K562 (cell line): ENCODE results near the gene EDARADD. TPM values are rescaled to one million over a fixed set of nuclear protein-coding genes. Genes with fewer than 3 reads are reported as not detected.

Experiments
- ADNP ChIP-seq: fragments of 200-800 bp; sonication (Bioruptor generic); IDR thresholded peaks from 2 replicates; pipeline ENCODE4 v1.6.1; 2016; ENCODE audit warnings: missing genetic modification characterization, missing compliant biosample characterization
- CBFB ChIP-seq: sonication (generic); formaldehyde crosslinking; IDR thresholded peaks from 2 replicates; pipeline ENCODE4 v1.4.0; 2020; ENCODE audit warnings: mild to moderate bottlenecking, missing genetic modification reagents
- GATAD2B ChIP-seq: fragments of 450-650 bp; IDR thresholded peaks from 2 replicates; pipeline ENCODE4 v1.6.1; 2017; ENCODE audit warnings: mild to moderate bottlenecking, borderline replicate concordance
- HDGF ChIP-seq: fragments of 450-650 bp; IDR thresholded peaks from 2 replicates; pipeline ENCODE4 v1.6.1; 2016
- HLTF ChIP-seq: fragments of 450-650 bp; IDR thresholded peaks from 2 replicates; pipeline ENCODE4 v1.6.1; 2016
- MAZ ChIP-seq, 2 experiments: fragments of 450-650 bp in 1 of 2; sonication (generic) in 1 of 2; formaldehyde crosslinking; IDR thresholded peaks in 1 of 2; conservative IDR thresholded peaks in 1 of 2; 2 replicates each; pipeline versions ENCODE4 v1.4.0 to v1.5.0; 2020; ENCODE audit warnings: mild to moderate bottlenecking in 1 of 2, missing genetic modification reagents in 1 of 2
- MCM3 ChIP-seq: fragments of 450-650 bp; IDR thresholded peaks from 2 replicates; pipeline ENCODE4 v1.6.1; 2016
- NR4A1 ChIP-seq, 2 experiments: fragments of 250-450 bp in 1 of 2; fragments of 450-650 bp in 1 of 2; sonication (Bioruptor Pico) in 1 of 2; IDR thresholded peaks; 2 replicates each; pipeline versions ENCODE4 v1.4.0 to v1.6.1; 2016 to 2020; ENCODE audit warnings: mild to moderate bottlenecking in 2 of 2, missing compliant biosample characterization in 1 of 2, missing genetic modification characterization in 1 of 2, moderate library complexity in 1 of 2
- PCBP2 ChIP-seq: fragments of 200-400 bp; formaldehyde crosslinking; IDR thresholded peaks from 2 replicates; pipeline ENCODE4 v1.6.1; 2018; ENCODE audit warnings: low read length, low read depth, mild to moderate bottlenecking, moderate library complexity; ENCODE audit not compliant: poor library complexity, severe bottlenecking
- PHB ChIP-seq: fragments of 250-450 bp; sonication (Bioruptor Pico); IDR thresholded peaks from 2 replicates; pipeline ENCODE4 v1.5.0; 2021
- RBM22 ChIP-seq: fragments of 200-400 bp; formaldehyde crosslinking; IDR thresholded peaks from 2 replicates; pipeline ENCODE4 v1.6.1; 2018; ENCODE audit warnings: low read length, low read depth; ENCODE audit not compliant: poor library complexity, severe bottlenecking
- SREBF1 ChIP-seq: fragments of 150-350 bp; IDR thresholded peaks from 2 replicates; pipeline ENCODE4 v1.6.1; 2014; ENCODE audit warnings: antibody characterized with exemption, low read depth, low read length, borderline replicate concordance
- WHSC1 ChIP-seq: IDR thresholded peaks from one replicate; pipeline ENCODE4 v1.6.1; 2012; ENCODE audit warnings: low read length, control low read depth, inconsistent platforms
- ZKSCAN8 ChIP-seq: fragments of 200-800 bp; sonication (Bioruptor generic); IDR thresholded peaks from 2 replicates; pipeline ENCODE4 v1.6.1; 2016; ENCODE audit warnings: missing genetic modification characterization, missing compliant biosample characterization
- ZNF232 ChIP-seq: sonication (generic); formaldehyde crosslinking; IDR thresholded peaks from 2 replicates; pipeline ENCODE4 v1.8.0; 2022; ENCODE audit warnings: mild to moderate bottlenecking, missing genetic modification reagents
- ZNF239 ChIP-seq: fragments of 250-450 bp; sonication (Bioruptor Pico); IDR thresholded peaks from 2 replicates; pipeline ENCODE4 v1.4.0; 2020; ENCODE audit warnings: mild to moderate bottlenecking
- ZNF76 ChIP-seq: fragments of 250-450 bp; sonication (Bioruptor Pico); IDR thresholded peaks from 2 replicates; pipeline ENCODE4 v1.4.0; 2020; ENCODE audit warnings: mild to moderate bottlenecking, moderate library complexity, borderline replicate concordance
- polyA plus RNA-seq, 8 experiments: library from polyadenylated mRNA; depleted of rRNA in 4 of 8; stranded (reverse) in 5 of 8; unstranded in 3 of 8; fragments of >200 nt; fragmentation: Nextera tagmentation in 2 of 8; fragmentation: Illumina TruSeq in 1 of 8; extraction: Ambion mirVana in 2 of 8; extraction: Trizol in 1 of 8; gene quantifications; 2 replicates each; pipeline versions ENCODE4 v1.2.1 to v1.2.3, GENCODE V29; 2011 to 2014; ENCODE audit warnings: inconsistent platforms in 1 of 8, missing spikeins in 1 of 8
- total RNA-seq, 7 experiments: library from RNA; depleted of rRNA in 6 of 7; stranded (reverse); fragments of >200 nt in 6 of 7; fragmentation: Illumina TruSeq in 2 of 7; extraction: Trizol in 2 of 7; gene quantifications; 2 replicates each; pipeline versions ENCODE4 v1.2.1 to v1.2.3, GENCODE V29; 2011 to 2021; ENCODE audit warnings: low replicate concordance in 1 of 7
- TF ChIP-seq, protein P1 (sequence below): sonication (generic); formaldehyde crosslinking; IDR thresholded peaks from 2 replicates; pipeline ENCODE4 v1.8.0; 2022; ENCODE audit warnings: missing genetic modification reagents, mild to moderate bottlenecking, borderline replicate concordance
- TF ChIP-seq, protein P2 (sequence below), 2 experiments: fragments of 450-650 bp; conservative IDR thresholded peaks; 2 replicates each; pipeline ENCODE4 v1.6.1; 2017; ENCODE audit warnings: mild to moderate bottlenecking in 2 of 2, moderate library complexity in 2 of 2
- TF ChIP-seq, protein P3 (sequence below): fragments of 450-650 bp; IDR thresholded peaks from 2 replicates; pipeline ENCODE4 v1.6.1; 2016; ENCODE audit warnings: antibody characterized with exemption
- TF ChIP-seq, protein P4 (sequence below): sonication (generic); formaldehyde crosslinking; IDR thresholded peaks from 2 replicates; pipeline ENCODE4 v1.5.0; 2020; ENCODE audit warnings: missing genetic modification reagents
- TF ChIP-seq, protein P5 (sequence below): fragments of 250-450 bp; sonication (Bioruptor Pico); IDR thresholded peaks from 2 replicates; pipeline ENCODE4 v1.5.0; 2021

EDARADD gene
- total and polyA plus RNA-seq, 9 of the 15 experiments (the other 6 are each of a cell fraction or from before 2014, with no cell fraction given), result 0.46 to 32.4 (median 20.6) TPM

DNA sequence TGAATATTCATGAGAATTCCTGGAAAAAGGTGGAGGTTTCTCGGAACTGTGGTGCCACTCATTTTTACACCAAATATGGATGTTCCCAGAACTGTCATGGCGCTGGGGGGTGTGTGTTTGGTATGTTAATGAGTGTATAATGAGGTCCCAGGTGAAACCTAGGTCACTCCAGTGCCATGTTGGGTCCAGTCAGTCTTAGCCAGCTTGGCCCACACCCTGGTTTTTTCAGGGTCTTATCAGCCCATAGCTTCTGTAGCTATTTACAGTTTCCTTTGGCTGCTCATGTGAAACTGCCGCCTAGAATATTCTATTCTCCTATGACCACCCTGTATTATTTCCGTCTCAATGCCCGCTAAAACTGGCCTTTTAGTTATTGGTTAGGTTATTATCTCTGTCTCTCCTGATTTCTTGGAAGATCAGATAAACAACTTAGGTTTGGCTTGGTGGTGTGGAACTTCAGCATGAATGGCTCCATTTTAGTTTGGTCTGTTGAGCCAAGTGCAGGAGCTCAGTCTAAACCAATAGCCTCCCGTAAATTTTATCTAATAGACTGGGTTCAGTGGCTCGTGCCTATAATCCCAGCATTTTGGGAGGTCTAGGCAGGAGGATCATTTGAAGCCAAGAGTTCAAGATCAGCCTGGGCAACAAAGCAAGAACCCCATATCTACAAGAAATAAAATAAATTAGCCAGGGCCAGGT, 42.1 kb upstream of the EDARADD start (continued):
- no peak for TF ChIP-seq PCBP2
- TF ChIP-seq MCM3, result no peak
- peak; percentile 45; the same call in 1 of the 2 replicates for TF ChIP-seq ZKSCAN8 (CRISPR knock-in tag)
- TF ChIP-seq, protein P1, sequence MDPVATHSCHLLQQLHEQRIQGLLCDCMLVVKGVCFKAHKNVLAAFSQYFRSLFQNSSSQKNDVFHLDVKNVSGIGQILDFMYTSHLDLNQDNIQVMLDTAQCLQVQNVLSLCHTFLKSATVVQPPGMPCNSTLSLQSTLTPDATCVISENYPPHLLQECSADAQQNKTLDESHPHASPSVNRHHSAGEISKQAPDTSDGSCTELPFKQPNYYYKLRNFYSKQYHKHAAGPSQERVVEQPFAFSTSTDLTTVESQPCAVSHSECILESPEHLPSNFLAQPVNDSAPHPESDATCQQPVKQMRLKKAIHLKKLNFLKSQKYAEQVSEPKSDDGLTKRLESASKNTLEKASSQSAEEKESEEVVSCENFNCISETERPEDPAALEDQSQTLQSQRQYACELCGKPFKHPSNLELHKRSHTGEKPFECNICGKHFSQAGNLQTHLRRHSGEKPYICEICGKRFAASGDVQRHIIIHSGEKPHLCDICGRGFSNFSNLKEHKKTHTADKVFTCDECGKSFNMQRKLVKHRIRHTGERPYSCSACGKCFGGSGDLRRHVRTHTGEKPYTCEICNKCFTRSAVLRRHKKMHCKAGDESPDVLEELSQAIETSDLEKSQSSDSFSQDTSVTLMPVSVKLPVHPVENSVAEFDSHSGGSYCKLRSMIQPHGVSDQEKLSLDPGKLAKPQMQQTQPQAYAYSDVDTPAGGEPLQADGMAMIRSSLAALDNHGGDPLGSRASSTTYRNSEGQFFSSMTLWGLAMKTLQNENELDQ, result no peak
- TF ChIP-seq, protein P2, sequence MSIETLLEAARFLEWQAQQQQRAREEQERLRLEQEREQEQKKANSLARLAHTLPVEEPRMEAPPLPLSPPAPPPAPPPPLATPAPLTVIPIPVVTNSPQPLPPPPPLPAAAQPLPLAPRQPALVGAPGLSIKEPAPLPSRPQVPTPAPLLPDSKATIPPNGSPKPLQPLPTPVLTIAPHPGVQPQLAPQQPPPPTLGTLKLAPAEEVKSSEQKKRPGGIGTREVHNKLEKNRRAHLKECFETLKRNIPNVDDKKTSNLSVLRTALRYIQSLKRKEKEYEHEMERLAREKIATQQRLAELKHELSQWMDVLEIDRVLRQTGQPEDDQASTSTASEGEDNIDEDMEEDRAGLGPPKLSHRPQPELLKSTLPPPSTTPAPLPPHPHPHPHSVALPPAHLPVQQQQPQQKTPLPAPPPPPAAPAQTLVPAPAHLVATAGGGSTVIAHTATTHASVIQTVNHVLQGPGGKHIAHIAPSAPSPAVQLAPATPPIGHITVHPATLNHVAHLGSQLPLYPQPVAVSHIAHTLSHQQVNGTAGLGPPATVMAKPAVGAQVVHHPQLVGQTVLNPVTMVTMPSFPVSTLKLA (conservative IDR thresholded peaks at IDR 0.05), result peak; percentile 41 to 58; a peak in 2 of 4 replicates
- TF ChIP-seq NR4A1 (CRISPR knock-in tag; IDR thresholded peaks at IDR 0.05), result 0 out of 2 replicates have a peak, but pooled peaks have one; percentile 66
- TF ChIP-seq NR4A1 (tag; IDR thresholded peaks at IDR 0.05), result peak; percentile 97
- TF ChIP-seq ZNF239, result peak; percentile 84
- TF ChIP-seq, protein P3, sequence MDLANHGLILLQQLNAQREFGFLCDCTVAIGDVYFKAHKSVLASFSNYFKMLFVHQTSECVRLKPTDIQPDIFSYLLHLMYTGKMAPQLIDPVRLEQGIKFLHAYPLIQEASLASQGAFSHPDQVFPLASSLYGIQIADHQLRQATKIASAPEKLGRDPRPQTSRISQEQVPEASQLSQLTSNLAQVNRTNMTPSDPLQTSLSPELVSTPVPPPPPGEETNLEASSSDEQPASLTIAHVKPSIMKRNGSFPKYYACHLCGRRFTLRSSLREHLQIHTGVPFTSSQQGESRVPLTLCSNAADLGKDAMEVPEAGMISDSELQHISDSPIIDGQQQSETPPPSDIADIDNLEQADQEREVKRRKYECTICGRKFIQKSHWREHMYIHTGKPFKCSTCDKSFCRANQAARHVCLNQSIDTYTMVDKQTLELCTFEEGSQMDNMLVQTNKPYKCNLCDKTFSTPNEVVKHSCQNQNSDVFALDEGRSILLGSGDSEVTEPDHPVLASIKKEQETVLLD, result peak; percentile 15
- TF ChIP-seq ADNP (tag), result no peak
- TF ChIP-seq HDGF, result no peak
- TF ChIP-seq CBFB (CRISPR knock-in tag), result no peak
- no peak for TF ChIP-seq HLTF
- TF ChIP-seq SREBF1, result no peak
- peak; percentile 90 for TF ChIP-seq ZNF76
- TF ChIP-seq GATAD2B, result no peak; the same call in none of the 2 replicates
- TF ChIP-seq, protein P4, sequence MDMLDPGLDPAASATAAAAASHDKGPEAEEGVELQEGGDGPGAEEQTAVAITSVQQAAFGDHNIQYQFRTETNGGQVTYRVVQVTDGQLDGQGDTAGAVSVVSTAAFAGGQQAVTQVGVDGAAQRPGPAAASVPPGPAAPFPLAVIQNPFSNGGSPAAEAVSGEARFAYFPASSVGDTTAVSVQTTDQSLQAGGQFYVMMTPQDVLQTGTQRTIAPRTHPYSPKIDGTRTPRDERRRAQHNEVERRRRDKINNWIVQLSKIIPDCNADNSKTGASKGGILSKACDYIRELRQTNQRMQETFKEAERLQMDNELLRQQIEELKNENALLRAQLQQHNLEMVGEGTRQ (CRISPR knock-in tag), result no peak
- peak in 1 of 2 experiments; percentile 52; a peak in 1 of 4 replicates for TF ChIP-seq MAZ (CRISPR knock-in tag; conservative IDR thresholded peaks at IDR 0.05 in 1 of 2, IDR thresholded peaks at IDR 0.05 in 1 of 2)
- no peak for TF ChIP-seq PHB (CRISPR knock-in tag)
- TF ChIP-seq, protein P5, sequence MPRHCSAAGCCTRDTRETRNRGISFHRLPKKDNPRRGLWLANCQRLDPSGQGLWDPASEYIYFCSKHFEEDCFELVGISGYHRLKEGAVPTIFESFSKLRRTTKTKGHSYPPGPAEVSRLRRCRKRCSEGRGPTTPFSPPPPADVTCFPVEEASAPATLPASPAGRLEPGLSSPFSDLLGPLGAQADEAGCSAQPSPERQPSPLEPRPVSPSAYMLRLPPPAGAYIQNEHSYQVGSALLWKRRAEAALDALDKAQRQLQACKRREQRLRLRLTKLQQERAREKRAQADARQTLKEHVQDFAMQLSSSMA (CRISPR knock-in tag), result no peak
- no peak for TF ChIP-seq WHSC1
- no peak for TF ChIP-seq RBM22
- no peak for TF ChIP-seq ZNF232 (CRISPR knock-in tag)
